HUDEP-2 (cell line): ENCODE data around the gene ITGB1BP1.
"Not testable (repeated sequence)": the region's sequence is repeated elsewhere in the genome, so short reads cannot be mapped to it uniquely, and the experiment has no call there.

Experiments used
- DNase-seq, 76 experiments: peaks; one replicate each; lab custom pipeline; 2025; ENCODE audit not compliant: unreplicated experiment in 76 of 76; lab: John Stamatoyannopoulos, UW

ITGB1BP1 gene

DNA sequence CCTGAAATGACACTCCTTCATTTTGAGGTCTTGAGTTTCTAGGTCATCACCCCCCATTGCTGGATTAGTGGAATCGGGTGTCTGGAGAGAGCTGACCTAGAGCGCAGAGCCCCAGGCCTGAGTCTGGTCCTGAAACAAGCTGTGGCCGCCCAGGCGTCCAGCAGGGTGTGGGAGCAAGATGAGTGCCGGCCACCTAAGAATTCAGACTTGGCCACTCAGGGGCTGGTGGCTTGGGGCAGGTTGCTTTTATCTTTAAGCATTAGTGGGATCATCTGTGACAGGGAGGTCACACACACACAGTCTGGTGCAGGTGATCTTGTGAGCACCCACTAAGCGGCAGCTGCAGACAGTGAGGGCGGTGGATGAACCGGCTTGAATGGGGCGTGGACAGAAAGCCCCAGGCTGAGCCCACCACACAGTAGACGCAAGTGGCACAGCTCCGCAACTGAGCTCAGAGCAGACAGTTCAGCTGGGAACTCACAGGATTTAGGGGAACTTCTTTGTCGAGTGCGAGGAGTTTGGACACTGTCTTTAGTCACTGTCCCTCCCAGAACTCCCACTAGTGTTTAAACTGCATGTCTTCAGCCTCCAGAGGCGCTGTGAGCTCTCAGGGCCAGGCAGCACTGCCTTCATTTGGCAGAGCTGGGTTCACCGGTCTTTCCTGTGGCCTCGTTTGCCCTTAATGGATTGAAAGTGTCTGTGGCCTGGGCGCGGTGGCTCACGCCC is 21.5 kb downstream of the ITGB1BP1 start:
- DNase-seq, result peak in 3 of 76 experiments; percentile 3 to 26 (median 6)

DNA sequence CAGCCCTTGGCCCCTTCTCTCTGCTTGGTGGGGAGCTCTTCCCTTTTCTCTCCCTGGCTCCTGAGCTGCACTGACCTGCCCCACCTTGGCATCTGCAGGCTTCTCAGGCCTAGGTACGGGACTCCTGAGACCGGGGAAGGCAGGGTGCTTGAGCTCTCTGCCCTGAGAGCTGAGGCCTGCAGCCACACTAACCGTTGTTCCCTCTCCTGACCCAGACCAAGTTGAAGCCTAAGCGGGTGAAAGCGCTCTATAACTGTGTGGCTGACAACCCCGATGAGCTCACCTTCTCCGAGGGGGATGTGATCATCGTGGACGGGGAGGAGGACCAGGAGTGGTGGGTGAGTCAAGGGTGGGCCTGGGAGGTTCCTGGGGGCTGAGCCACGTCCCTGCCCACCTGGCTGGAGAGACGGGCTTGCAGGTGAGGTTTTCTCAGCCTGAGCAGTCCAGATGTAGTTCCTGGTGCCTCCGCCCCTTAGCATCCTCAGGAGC is 22.2 kb downstream of the ITGB1BP1 start:
- no peak for DNase-seq

GRCh38 chr2:9400268-9401058 is 22.9 kb downstream of the ITGB1BP1 start:
- DNase-seq, result no peak

DNA sequence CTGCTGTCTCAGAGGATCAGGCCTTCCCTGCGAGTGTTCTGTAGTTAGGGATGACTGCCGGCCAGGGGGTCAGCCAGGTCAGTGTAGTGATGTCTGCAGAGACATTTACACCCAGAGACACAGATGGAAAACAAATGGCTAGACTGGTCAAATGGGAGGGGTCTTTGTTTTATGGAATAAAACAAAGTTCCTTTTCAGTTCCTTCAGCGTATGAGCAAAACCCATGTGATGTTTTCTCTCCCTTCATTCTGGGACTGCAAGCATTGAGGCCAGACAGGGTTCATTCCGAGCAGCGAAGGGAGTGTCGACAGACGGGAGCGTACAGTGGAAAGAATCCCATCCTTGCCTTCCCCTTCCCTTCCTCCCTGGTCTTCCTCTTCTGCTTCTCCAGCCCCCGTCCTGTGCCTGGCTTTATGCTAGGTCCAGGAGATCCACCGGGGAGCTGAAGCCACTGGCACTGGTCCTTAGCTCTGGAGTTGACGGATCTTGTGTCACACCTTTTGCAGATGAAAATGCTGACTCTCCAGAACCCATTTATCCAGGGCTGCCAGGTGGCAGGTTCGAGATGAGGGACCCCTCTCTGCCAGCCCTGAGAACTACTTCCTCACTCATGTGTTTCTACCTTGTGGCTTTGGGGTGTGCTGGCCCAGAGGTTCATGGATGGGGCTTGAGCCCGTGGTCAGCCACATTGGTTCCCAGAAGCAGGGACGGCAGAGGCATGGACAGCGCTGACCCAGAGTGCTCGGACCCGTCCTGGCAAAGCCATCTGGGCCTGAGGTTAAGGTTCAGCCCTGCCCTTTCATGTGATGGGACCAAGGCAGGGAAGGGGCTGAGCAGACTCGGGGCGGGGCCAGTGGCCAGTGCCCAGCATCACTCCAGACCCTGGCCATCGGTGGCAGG is 24.2 kb downstream of the ITGB1BP1 start:
- no peak for DNase-seq

DNA sequence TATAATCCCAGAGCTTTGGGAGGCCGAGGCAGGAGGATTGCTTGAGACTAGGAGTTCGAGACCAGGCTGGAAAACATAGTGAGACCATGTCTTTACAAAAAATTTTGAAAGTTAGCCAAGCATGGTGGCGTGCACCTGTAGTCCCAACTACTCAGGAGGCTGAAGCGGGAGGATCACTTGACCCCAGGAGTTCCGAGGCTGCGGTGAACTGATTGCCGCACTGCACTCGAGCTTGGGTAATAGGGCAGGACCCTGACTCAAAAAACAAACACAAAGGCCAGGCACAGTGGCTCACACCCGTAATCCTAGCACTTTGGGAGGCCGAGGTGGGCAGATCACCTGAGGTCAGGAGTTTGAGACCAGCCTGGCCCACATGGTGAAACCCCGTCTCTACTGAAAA is 25.1 kb downstream of the ITGB1BP1 start:
- not testable (repeated sequence) for DNase-seq

DNA sequence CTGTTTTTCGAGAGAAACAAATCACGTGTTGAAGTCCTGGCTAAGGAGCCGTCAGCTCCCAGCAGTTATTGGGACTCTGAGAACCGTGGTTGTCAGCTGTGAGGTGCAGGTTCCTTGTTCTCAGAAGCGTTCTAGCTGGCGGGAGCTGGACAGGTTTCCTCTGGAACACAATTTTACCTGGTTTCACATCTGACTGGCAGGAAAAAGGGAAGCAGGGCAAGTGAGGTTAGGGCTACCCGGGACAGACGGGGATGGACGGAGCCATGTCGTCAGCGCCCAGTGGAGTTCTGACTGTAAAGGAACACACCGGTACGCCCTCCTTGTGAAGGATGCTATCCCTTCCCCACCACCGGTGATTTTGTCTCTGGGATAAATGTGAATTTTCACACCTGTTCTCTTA is 26.1 kb downstream of the ITGB1BP1 start:
- no peak for DNase-seq

DNA sequence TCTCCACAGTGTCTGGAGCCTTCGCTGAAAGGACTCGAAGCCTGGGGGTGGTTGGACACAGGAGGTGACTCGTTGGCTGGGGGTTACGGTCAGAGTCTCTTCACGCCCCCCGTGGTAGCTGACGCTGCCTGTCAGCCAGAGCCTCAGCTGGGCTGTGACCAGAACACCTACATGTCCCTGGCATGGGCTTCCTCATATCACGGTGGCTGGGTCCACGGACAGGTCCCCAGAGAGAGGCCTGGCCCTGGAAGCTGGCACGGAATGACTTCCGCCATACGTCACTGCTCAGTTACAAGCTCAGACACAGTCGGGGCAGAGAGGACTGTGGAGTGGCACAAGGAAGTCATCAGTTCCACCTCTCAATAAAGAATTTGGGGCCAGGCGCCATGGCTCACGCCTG is 28.5 kb downstream of the ITGB1BP1 start:
- DNase-seq, result no peak

DNA sequence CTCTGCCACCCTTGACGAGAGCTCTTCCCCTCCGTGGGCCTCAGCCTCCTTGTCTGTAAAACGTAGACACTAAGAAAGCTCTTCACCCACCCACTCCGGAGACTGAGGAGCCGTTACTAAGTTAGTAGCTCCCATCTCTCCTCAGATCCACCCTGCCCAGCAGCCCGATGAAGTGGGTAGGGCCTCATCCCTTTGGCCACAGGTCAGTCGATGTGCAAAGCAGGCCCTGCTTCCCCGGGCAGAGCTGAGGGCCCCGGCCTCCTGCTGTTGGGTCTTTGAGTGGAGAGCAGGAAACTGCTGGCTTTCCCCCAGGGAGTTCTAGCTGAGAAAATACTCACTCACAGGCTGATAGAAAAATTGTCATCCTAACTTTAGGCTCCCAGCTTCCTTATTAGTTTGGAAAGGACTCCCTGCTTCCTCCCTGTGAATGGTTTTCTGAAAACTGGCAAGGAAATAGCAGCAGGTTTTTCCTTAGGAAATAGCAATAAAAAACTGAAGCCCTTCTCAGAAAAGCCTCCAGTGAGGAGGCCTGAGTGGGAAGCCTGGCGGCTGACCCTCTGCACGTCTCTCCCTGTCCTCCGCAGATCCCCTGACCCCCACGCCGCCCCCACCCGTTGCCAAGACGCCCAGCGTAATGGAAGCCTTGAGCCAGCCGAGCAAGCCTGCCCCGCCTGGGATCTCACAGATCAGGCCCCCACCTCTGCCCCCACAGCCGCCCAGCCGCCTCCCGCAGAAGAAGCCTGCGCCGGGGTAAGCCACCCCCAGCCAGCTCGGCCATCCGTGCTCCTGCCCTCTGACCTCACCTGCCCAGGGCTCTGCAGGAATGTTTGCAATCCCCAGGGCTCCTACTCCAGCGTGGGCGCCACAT is 30.2 kb downstream of the ITGB1BP1 start:
- no peak for DNase-seq

DNA sequence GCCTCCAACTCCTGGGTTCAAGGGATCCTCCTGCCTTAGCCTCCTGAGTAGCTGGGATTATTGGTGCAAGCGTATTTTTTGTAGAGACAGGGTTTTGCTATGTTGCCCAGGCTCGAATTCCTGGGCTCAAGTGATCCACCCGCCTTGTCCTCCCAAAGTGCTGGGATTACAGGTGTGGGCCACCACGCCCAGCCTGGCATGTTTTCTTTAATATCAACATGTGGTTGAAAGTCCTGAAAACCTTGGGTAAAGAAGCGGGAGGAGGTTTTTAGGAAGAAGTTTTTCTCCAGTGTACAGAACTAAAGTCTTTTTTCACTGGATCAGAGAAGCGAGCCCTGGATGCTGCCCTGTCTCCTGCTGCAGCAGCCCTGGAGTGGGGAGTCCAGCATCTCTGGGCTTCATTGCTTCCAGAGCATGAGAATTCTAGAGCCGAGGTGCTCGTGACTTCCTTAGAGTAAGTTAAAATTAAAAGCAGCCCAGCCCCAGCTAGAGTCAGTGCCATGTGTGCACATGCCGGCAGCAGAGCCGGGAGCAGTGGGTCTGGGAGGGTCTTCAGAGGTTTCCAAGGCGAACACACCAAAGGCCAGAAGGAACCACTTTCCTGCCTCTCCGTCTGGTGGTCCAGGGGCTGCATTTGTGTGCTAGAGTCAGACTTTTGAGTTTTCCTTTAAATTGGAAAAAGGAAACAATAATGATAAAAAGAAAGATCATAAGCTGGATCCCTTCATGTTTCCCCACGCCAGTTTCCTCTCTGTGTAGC is 31.2 kb downstream of the ITGB1BP1 start:
- DNase-seq, result no peak

- no peak for DNase-seq
Measured at GRCh38 chr2:9390991-9391390, 32.3 kb downstream of the ITGB1BP1 start.

DNA sequence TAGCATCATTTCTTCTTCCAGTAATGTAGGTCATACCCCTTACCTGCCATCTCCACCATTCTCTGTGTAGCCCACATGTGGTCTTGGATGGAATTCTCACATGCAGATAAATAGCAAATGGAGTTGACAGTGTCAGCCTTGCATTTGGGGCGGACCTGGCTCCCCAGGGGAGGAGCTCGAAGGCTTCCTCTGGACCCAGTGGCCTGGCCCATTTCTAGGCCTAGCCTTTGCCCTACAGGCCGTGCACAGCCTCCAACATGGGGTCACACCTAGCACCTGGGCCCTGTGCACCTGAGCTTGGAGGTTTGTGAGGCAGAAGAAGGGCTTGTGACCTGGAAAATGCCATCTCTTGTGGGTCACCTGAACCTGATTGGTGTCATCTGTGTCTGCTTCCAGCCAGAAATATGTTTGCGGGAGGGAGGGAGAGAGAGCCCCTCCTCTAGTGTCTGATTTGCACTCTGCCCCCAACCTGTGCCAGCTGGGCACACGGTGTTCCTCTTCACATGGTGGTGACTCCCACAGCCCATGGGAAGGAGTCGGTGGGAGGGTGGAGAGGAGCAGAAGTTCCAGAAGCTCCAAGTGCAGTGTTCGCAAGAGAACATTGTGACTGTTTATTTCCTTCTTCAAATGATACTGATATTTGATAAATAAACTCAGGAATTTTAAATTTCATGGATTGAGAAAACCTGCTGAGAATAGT is 33.0 kb downstream of the ITGB1BP1 start:
- DNase-seq, result no peak

GRCh38 chr2:9388950-9389911 is 34.1 kb downstream of the ITGB1BP1 start:
- DNase-seq, result no peak

- no peak for DNase-seq
Measured at GRCh38 chr2:9388199-9388681, 35.1 kb downstream of the ITGB1BP1 start.

DNA sequence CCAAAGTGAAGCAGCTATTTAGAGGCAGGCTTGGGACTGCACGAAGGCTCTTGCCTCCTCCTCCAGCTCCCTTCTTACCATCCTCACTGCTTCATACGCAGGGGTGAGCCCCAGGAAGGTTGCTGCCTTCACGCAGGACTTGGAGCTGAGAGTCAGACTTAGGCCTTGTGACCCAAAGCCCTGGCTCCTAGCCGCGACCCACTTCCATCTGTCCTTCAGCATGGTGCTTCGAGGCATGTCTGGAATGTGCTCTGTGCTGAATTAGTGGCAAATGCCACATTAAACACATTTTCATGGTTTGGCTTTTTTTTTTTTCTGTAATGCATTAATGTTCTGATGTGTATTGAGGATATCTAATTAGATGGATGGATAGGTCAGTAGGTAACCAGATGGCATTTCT is 37.5 kb downstream of the ITGB1BP1 start:
- DNase-seq, result no peak

GRCh38 chr2:9384521-9384920 is 38.8 kb downstream of the ITGB1BP1 start:
- DNase-seq, result no peak

DNA sequence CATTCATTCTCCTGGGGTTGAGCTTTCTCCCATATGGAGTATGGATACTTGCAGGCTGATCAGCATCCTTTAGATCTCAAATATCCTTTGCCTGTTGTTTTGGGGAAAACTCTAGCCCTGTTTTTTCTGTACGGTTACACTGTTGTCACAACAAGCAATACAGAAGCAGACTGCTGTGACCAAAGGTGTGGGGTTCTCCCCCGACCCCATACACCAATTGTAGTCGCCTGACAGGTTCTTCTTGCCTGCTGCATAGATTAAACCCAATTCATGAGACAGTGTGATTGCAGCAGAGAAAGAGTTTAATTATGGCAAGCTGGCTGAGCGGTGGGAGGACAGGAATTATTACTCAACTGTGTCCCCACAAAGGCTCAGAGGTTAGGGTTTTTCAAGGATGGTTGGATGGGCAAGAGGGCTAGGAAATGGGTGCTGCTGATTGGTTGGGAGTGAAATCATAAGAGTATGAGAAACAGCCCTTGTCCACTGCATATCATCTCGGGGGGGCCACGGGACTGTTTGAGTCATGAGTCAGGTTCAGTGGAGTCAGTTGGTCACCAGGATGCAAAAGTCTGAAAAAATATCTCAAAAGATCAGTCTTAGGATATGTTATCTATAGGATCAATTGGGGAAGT is 40.6 kb downstream of the ITGB1BP1 start:
- no peak for DNase-seq
